ENCODE measurements around the gene TC2N.

The TC2N gene

DNA sequence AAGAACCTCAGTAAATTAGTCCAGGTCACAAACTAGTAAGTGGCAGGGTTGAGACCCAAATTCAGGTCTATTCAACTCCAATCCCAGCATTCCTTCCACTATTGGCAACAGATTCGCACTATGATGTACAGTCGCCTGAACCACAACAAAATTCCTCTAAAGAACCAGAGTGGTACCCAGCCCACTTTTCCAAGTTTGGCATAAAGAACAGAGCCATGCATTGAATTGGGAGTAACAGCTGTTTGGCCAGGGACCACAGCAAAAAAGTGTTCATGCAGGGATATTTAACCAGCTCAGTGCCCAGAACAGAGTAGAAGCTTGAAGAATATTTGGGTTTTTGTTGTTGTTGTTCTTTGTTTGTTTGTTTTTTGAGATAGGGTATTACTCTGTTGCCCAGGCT, 9.7 kb downstream of the TC2N start:
- Histone ChIP-seq H3K9me3 (ENCODE audit: insufficient read depth, low read length) (no peaks in the 10 kb centered on the region), H2AFZ (ENCODE audit: low read depth, low read length) (no peak overlapping the region), H4K20me1 (ENCODE audit: insufficient read depth, low read length) (no peaks in the 10 kb centered on the region), H3K4me3 (ENCODE audit: low read length) (no peak overlapping the region), H3K27me3 (ENCODE audit: low read depth, low read length) (peaks cover 27% of the 10 kb centered on the region), H3K4me1 (ENCODE audit: low read length) (peaks cover 26% of the 10 kb centered on the region), H3K36me3 (replicated peaks; ENCODE audit: low read depth, low read length) (no peaks in the 10 kb centered on the region), H3K27ac (ENCODE audit: low read length) (no peak overlapping the region), H3K4me2 (ENCODE audit: low read length) (0 out of 2 replicates have a peak overlapping the region, but pooled peaks have one; percentile 9), H3K9ac (ENCODE audit: low read length) (no peak overlapping the region), H3K79me2 (ENCODE audit: low read length) (no peaks in the 10 kb centered on the region)
- TF ChIP-seq EZH2phosphoT487 (IDR thresholded peaks at IDR 0.05; ENCODE audit: low read depth) = no peak
- no peak for TF ChIP-seq CTCF (IDR thresholded peaks at IDR 0.05; ENCODE audit: low read depth, low read length)

DNA sequence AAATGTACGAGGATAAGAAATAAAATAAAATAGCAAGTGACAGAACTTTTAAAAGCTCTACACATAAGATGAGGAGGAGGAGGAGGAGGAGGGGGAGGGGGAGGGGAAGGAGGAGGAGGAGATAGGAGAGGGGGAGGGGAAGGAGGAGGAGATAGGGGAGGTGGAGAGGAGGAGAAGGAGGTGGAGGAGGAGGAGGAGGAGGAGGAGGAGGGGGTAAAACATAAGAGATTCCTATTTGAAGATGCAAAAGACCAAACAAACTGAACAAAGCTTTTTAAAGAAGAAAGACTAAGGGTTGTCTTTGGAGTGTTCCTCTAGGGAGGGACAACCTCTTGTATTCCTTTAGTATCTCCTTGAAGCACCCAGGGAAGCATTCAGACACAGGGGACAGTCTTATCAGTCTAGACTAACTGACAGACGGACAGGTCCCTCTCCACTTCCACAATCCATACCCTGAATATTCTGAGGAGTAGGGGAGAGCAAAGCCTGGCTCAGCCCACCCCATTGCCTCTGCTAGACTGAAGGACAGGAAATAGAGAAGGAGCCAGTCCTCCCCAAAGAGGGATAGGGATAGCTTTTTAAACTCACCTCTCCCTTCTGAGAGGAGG, 12.9 kb downstream of the TC2N start:
- peaks cover 25% of the 10 kb centered on the region for H3K4me1 ChIP-seq (ENCODE audit: low read length)
- no peaks in the 10 kb centered on the region for H4K20me1 ChIP-seq (ENCODE audit: insufficient read depth, low read length)
- H3K79me2 ChIP-seq (ENCODE audit: low read length) = no peaks in the 10 kb centered on the region
- no peak overlapping the region for H3K27ac ChIP-seq (ENCODE audit: low read length)
- TF ChIP-seq CTCF (IDR thresholded peaks at IDR 0.05; ENCODE audit: low read depth, low read length) (no peak), EZH2phosphoT487 (IDR thresholded peaks at IDR 0.05; ENCODE audit: low read depth) (no peak)
- no peak overlapping the region for H3K4me2 ChIP-seq (ENCODE audit: low read length)
- H3K9ac ChIP-seq (ENCODE audit: low read length) = no peak overlapping the region
- H3K9me3 ChIP-seq (ENCODE audit: insufficient read depth, low read length) = no peaks in the 10 kb centered on the region
- H3K36me3 ChIP-seq (replicated peaks; ENCODE audit: low read depth, low read length) = no peaks in the 10 kb centered on the region
- no peak overlapping the region for H3K4me3 ChIP-seq (ENCODE audit: low read length)
- H2AFZ ChIP-seq (ENCODE audit: low read depth, low read length) = no peak overlapping the region
- H3K27me3 ChIP-seq (ENCODE audit: low read depth, low read length) = peaks cover 13% of the 10 kb centered on the region

DNA sequence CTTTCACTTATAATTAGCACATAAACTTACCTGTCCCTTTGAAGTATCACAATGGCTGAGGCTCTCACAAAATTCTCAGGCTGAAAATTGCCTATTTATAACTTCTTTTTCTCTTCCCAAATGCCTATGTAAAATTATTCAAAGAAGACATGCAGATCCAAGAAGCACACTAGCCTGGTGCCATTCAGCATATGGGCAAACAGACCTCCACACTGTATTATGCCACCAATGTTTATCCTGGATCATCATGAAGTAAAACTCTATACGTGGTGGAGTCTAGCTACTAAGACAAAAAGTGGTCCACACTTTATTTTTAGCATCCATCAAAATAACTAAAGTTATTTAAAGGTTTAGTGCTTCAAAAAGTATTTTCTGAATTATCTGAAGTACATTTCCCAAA, 15.8 kb downstream of the TC2N start:
- no peak overlapping the region for H3K27ac ChIP-seq (ENCODE audit: low read length)
- no peak overlapping the region for H2AFZ ChIP-seq (ENCODE audit: low read depth, low read length)

More for the DNA sequence above, 15.8 kb downstream of the TC2N start:
- no peaks in the 10 kb centered on the region for H3K79me2 ChIP-seq (ENCODE audit: low read length)
- peaks cover 35% of the 10 kb centered on the region for H3K4me1 ChIP-seq (ENCODE audit: low read length)
- peaks cover 11% of the 10 kb centered on the region; the same call in 1 of the 2 replicates for H3K27me3 ChIP-seq (ENCODE audit: low read depth, low read length)
- no peak overlapping the region for H3K9ac ChIP-seq (ENCODE audit: low read length)
- H3K4me3 ChIP-seq (ENCODE audit: low read length) = no peak overlapping the region
- TF ChIP-seq EZH2phosphoT487 (IDR thresholded peaks at IDR 0.05; ENCODE audit: low read depth) (no peak), CTCF (IDR thresholded peaks at IDR 0.05; ENCODE audit: low read depth, low read length) (no peak)
- H3K36me3 ChIP-seq (replicated peaks; ENCODE audit: low read depth, low read length) = peaks cover 6% of the 10 kb centered on the region
- H3K9me3 ChIP-seq (ENCODE audit: insufficient read depth, low read length) = no peaks in the 10 kb centered on the region
- no peak overlapping the region for H3K4me2 ChIP-seq (ENCODE audit: low read length)
- H4K20me1 ChIP-seq (ENCODE audit: insufficient read depth, low read length) = no peaks in the 10 kb centered on the region

All from OCI-LY3 (cell line).